ENCODE data around the gene CDKN2AIPNL.

CDKN2AIPNL gene

DNA sequence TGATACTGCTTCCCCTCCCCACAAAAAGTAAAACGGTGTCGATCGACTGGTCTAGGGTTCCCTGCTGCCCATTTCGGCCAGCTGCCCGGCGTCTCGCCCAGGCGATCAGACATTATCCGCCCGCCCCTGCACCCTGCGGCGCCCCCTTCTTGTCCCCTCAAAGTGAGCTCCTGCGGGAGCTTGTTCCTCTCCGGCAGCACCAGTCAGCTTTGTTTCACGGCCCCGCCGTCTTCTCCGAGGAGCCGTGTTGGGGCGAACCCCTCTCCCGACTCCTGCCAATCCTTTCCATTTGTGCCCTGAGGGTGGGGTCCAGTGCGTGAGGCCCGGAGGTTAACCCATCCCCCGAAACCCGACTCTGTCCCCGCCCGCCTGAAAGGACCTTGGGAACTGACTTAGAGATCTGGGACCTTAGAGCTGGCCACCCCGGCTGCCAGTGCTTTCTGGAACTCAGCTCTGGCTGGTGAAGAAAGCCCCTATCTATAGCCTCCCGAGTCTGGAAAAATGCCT is 39.8 kb downstream of the CDKN2AIPNL start:
- H3K9me3 Mint-ChIP-seq: no peaks in the 10 kb centered on the region
- peak overlapping the region; percentile 97 to 99 for H3K27ac Mint-ChIP-seq
- no peaks in the 10 kb centered on the region for H3K27me3 Mint-ChIP-seq
- ATAC-seq (replicated peaks) (no peak), DNase-seq (peak in 2 of 3 experiments; percentile 21 to 29)
- peak overlapping the region; percentile 98 for H3K4me3 Mint-ChIP-seq
- H3K36me3 Mint-ChIP-seq (ENCODE audit: insufficient read depth): peaks cover 57% of the 10 kb centered on the region
- H3K4me1 Mint-ChIP-seq (ENCODE audit: low read depth in 2 of 2): peaks cover 33 to 42% of the 10 kb centered on the region in 2 donors

DNA sequence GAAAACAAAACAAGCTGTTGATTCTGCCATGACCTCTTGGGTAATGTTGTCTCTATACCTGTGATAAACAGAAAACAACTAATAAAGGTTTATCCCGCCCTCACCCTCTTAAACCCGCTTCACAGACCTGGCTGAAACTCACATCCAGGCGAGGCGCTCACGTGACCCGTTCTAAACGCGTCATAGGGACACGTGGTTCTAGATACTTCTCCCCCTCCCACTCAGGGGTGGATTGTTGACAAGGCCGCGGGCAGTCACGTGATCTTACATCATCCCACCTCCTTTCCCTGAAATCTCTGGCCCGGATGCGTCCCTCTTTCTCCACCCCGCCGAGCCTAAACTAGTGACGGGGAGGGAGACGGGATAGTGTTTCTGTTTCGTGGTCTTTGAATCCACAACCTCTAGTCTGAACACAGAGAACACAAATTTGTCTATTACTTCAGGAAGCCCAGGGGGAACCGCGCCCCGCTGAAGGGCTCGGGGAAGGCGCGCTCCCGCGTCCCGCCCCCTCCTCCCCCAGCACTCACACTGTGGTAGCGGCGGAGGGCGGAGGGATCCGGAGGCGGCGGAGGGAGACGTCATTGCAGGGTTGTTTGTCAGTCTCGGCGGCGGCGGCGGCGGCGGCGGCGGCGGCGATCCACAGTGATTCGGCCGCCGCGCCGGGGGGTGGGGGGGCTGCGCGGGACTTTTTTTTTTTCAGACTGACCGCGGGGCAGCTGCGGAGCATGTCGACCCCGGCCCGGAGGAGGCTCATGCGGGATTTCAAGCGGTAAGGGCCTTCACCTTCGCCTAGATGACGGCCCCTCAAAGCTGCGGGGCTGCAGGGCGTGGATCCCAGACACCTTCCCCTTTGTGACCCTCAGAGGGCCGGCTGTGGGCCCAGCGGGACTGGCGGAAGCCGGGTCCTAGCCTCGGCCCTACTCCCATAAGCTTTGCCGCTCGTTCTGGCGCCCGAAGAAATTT is 40.5 kb downstream of the CDKN2AIPNL start, which contains the start of gene UBE2B:
Gene UBE2B (plus strand): TSS at position 699 of the 963 bp plus-strand sequence. CDS start 27 bp downstream, at position 726.
- Mint-ChIP-seq H3K27me3 (no peaks in the 10 kb centered on the region), H3K9me3 (no peaks in the 10 kb centered on the region), H3K27ac (peak within 1 kb of the TSS; percentile 97 to 99), H3K4me3 (peak within 1 kb of the TSS; percentile 98), H3K4me1 (ENCODE audit: low read depth in 2 of 2) (peaks cover 37 to 44% of the 10 kb centered on the region in 2 donors), H3K36me3 (ENCODE audit: insufficient read depth) (peaks cover 58% of the 10 kb centered on the region)
- DNase-seq (peak; percentile 96 to 98 (median 97)), ATAC-seq (replicated peaks) (peak; percentile 75)

DNA sequence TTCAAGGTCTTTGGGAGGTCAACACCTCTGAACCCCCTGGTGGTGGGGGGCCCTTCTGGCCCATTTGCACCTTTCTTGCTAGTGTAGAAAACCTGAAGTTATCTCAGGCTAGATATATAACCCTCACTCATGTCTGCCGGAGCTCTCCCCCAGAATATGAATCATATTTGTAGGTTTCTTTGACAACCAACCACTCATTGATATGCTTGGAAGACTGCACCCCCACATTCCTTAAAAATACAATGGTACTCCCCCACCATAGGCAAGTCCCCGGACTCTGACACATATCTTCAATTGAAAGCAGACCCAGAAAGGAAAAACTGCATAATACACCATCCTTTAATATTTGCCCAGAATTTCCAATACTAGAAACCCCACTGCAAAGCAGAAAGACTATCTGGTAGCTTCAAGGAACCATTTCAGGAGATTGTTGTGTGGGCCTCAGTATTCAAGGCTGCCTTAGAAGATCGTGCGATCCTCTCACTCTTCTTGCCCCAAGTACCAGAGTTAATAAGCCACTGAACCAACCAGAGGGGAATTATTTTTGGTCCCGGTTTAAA is 41.3 kb downstream of the CDKN2AIPNL start:
- ATAC-seq (replicated peaks) (peak; percentile 5), DNase-seq (no peak)
- H3K27me3 Mint-ChIP-seq: no peaks in the 10 kb centered on the region
- peaks cover 51% of the 10 kb centered on the region for H3K36me3 Mint-ChIP-seq (ENCODE audit: insufficient read depth)
- H3K27ac Mint-ChIP-seq: peak overlapping the region; percentile 97 to 99
- peak overlapping the region; percentile 98 for H3K4me3 Mint-ChIP-seq
- no peaks in the 10 kb centered on the region for H3K9me3 Mint-ChIP-seq
- H3K4me1 Mint-ChIP-seq (ENCODE audit: low read depth in 2 of 2): peaks cover 41% of the 10 kb centered on the region in 2 donors

DNA sequence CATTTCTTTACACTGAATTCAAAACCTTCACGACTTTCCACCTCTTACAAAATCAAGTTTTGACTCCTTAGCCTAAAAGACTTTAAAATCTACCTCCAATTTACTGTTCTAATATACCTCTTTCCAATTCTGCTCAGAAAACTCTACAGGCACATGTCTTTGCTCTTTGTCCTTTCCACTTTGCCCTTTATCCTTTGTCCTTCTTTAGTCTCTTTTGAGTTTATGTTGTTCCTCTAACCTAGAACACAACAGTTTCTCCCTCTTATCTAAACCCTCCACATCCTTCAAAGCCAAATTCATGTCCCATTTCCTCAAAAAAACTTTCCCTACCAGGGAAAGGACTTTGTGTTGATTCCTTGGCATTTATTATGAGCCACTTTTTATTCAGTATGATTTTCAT is 46.1 kb downstream of the CDKN2AIPNL start:
- peaks cover 17% of the 10 kb centered on the region in 2 donors for H3K4me1 Mint-ChIP-seq (ENCODE audit: low read depth in 2 of 2)
- H3K27ac Mint-ChIP-seq: peak overlapping the region in 1 of 2 donors; percentile 97
- no peaks in the 10 kb centered on the region for H3K9me3 Mint-ChIP-seq
- ATAC-seq (replicated peaks) (no peak), DNase-seq (no peak)
- no peaks in the 10 kb centered on the region for H3K27me3 Mint-ChIP-seq
- no peak overlapping the region for H3K4me3 Mint-ChIP-seq
- peaks cover 19% of the 10 kb centered on the region for H3K36me3 Mint-ChIP-seq (ENCODE audit: insufficient read depth)

DNA sequence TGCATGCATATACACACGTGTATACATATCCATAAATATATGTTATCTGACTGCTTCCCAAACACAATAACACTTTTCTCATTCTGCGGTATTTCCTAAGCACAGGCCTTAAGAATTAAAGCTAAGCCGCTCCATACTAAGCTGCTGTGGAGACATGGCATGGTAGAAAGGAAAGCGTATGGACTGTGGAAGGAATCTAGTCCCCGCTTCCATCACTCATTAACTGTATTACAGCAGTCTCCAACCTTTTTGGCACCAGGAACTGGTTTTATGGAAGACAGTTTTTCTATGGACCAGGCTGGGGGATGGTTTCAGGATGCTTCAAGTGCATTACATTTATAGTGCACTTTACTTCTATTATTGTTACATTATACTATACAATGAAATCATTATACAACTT is 56.0 kb downstream of the CDKN2AIPNL start:
- H3K27me3 Mint-ChIP-seq: no peaks in the 10 kb centered on the region

More for the DNA sequence above, 56.0 kb downstream of the CDKN2AIPNL start:
- H3K27ac Mint-ChIP-seq: no peak overlapping the region
- ATAC-seq (replicated peaks): no peak
- DNase-seq: no peak
- H3K9me3 Mint-ChIP-seq: no peaks in the 10 kb centered on the region
- no peak overlapping the region for H3K4me3 Mint-ChIP-seq
- H3K4me1 Mint-ChIP-seq (ENCODE audit: low read depth in 2 of 2): no peaks in the 10 kb centered on the region
- no peaks in the 10 kb centered on the region for H3K36me3 Mint-ChIP-seq (ENCODE audit: insufficient read depth)

Measured in effector memory CD8-positive, alpha-beta T cell (primary cell).